ENCODE measurements around the gene METTL23.

DNA sequence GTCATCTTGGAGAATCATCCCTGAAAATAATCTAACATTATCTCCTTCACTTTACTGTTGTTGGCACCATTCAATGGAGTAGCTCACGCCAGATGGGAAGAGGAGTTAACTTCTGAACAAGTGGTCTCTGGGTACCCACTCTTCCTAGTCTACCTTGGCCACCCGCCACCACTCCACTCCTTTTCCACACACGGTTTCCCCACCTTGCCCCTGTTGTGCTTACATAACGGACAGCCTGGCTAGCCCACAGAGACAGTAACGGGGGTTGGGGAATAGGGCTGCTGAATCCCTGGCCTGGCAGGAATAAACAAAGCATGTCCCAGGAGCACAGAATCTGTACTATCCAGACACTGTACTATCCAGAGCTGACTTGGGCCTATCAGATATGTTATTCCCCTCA lies 12.3 kb upstream of the METTL23 start:
- TF ChIP-seq EZH2 (IDR thresholded peaks at IDR 0.05; ENCODE audit: borderline replicate concordance, low read length): no peak
- TF ChIP-seq, protein P1, sequence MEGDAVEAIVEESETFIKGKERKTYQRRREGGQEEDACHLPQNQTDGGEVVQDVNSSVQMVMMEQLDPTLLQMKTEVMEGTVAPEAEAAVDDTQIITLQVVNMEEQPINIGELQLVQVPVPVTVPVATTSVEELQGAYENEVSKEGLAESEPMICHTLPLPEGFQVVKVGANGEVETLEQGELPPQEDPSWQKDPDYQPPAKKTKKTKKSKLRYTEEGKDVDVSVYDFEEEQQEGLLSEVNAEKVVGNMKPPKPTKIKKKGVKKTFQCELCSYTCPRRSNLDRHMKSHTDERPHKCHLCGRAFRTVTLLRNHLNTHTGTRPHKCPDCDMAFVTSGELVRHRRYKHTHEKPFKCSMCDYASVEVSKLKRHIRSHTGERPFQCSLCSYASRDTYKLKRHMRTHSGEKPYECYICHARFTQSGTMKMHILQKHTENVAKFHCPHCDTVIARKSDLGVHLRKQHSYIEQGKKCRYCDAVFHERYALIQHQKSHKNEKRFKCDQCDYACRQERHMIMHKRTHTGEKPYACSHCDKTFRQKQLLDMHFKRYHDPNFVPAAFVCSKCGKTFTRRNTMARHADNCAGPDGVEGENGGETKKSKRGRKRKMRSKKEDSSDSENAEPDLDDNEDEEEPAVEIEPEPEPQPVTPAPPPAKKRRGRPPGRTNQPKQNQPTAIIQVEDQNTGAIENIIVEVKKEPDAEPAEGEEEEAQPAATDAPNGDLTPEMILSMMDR (IDR thresholded peaks at IDR 0.05; ENCODE audit: low read length): no peak
